C4-2B (cell line): Measurements from ENCODE around the gene ZFYVE26.

Source experiments
- CTCF ChIP-seq: fragments of 450-650 bp; conservative IDR thresholded peaks from 2 replicates; pipeline ENCODE4 v1.5.1; 2017; ENCODE audit warnings: mild to moderate bottlenecking
- ZFX ChIP-seq: fragments of 450-650 bp; IDR thresholded peaks from 2 replicates; pipeline ENCODE4 v1.6.1; 2017

- TF ChIP-seq CTCF = no peak
- no peak for TF ChIP-seq ZFX
These were observed 80.8 kb downstream of the ZFYVE26 start for GRCh38 chr14:67735336-67736147.
